Measurements from ENCODE around the gene CYTL1.

Gene CYTL1

DNA sequence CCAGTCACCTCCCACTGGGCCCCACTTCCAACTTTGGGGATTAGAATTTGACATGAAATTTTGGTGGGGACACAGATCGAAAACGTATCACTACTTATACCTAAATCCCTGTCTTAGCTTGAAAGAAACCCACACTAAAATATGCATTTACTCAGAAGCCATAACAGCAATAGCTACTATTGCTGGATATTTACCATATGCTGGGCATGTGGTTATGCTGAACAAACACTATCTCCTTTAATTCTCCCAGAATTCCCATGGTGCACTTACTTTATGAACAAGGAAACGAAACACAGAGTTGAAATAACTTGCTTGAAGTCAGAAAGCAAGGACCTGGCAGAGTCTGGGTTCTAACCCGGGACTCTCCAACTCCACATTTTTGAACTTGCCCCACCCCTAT, 39.3 kb downstream of the CYTL1 start:
- H3K4me3 ChIP-seq (ENCODE audit: low read depth, low read length): no peak overlapping the region
- TF ChIP-seq, protein P1, sequence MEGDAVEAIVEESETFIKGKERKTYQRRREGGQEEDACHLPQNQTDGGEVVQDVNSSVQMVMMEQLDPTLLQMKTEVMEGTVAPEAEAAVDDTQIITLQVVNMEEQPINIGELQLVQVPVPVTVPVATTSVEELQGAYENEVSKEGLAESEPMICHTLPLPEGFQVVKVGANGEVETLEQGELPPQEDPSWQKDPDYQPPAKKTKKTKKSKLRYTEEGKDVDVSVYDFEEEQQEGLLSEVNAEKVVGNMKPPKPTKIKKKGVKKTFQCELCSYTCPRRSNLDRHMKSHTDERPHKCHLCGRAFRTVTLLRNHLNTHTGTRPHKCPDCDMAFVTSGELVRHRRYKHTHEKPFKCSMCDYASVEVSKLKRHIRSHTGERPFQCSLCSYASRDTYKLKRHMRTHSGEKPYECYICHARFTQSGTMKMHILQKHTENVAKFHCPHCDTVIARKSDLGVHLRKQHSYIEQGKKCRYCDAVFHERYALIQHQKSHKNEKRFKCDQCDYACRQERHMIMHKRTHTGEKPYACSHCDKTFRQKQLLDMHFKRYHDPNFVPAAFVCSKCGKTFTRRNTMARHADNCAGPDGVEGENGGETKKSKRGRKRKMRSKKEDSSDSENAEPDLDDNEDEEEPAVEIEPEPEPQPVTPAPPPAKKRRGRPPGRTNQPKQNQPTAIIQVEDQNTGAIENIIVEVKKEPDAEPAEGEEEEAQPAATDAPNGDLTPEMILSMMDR (IDR thresholded peaks at IDR 0.05; ENCODE audit: insufficient read depth, low read length, missing control alignments): no peak
- ChIA-PET POLR2A (no interaction called here), CTCF (no interaction called here)
- DNase-seq (ENCODE audit: low read depth, low spot score): no peak

DNA sequence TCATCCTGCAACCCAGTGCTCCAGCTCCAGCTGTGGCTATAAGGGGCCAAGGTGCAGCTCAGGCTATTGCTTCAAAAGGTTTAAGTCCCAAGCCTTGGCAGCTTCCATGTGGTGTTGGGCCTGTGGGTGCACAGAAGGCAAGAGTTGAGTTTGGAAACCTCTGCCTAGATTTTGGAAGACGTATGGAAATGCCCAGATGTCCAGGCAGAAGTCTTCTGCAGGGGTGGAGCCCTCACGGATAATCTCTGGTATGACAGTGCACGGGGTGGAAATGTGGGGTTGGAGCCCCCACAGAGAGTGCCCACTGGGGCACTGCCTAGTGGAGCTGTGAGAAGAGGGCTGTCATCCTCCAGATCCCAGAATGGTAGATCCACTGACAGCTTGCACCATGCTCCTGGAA, 44.5 kb downstream of the CYTL1 start:
- no peak for DNase-seq (ENCODE audit: low read depth, low spot score)
- ChIA-PET CTCF (no interaction called here), POLR2A (no interaction called here)
- TF ChIP-seq, protein P1 (IDR thresholded peaks at IDR 0.05; ENCODE audit: insufficient read depth, low read length, missing control alignments): no peak
- no peak overlapping the region for H3K4me3 ChIP-seq (ENCODE audit: low read depth, low read length)

DNA sequence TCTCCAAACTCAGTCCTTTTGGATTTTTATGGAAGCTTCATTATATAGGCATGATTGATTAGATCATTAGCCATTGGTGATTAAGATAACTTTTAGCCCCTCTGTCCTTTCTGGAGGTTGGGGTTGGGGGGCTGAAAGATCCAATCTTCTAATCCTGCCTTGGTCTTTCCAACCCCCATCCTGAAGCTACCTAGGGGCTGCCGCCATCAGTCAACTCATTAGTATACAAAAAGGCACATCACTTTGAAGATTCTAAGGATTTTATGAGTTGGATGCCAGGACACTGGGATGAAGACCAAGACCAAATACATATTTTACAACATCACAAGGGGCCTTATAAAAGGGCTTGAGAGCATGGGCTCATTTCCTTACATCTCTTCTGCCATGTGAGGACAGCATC, 47.5 kb downstream of the CYTL1 start:
- ChIA-PET CTCF (no interaction called here), POLR2A (no interaction called here)
- H3K4me3 ChIP-seq (ENCODE audit: low read depth, low read length): no peak overlapping the region
- DNase-seq (ENCODE audit: low read depth, low spot score): no peak
- TF ChIP-seq, protein P1 (IDR thresholded peaks at IDR 0.05; ENCODE audit: insufficient read depth, low read length, missing control alignments): no peak

DNA sequence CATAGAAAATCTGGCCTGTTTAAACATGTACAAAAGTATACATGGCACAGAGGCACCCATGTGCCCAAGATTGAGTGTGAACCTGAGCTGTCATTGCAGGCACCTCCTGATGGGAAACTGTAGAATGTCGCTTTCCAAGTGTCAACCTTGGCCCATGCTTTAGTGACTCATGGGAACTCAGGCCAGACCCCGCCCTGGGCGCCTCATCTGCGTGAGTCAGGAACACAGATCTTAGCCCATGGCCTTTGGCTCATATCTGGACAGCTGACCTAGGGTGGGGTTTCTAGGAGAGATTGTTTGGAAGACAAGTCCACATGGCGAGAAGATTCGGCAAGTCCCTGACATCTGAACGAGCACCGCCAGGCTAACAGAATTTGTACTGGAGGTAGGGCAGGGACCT, 50.0 kb downstream of the CYTL1 start:
- ChIA-PET CTCF (interaction anchor here (1.0 kb wide), 1 partner anchor 23 kb away, joined by 3 read pairs; no protein-coding TSS in a partner anchor), POLR2A (no interaction called here)
- H3K4me3 ChIP-seq (ENCODE audit: low read depth, low read length): no peak overlapping the region
- no peak for DNase-seq (ENCODE audit: low read depth, low spot score)
- TF ChIP-seq, protein P1 (IDR thresholded peaks at IDR 0.05; ENCODE audit: insufficient read depth, low read length, missing control alignments): no peak

DNA sequence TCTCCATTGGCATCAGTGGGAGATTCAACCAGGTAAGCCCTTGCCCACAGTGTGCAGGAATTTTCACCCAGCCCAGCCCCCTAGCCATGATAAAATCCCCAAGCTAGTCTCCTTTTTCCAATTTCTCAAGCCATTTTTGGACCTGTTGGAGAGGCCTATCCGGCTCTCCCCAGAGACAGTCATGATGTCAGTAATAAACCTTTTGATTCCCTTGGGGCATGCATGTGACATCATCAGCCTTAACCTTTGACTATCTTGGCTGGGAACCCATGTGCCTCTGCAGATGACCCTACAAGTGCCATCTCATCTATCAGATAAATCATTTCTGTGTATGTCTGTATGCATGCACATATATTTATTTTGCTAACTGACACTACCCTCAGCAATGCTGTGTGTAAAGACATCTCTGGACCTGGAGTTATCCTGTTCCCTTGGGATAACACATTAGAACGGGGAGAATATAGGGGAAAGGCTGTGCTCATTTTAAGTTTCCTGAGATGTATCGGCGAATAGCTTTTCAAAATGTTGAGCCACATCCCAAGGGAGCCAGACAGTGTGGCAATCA, 51.0 kb downstream of the CYTL1 start:
- POLR2A ChIA-PET: no interaction called here
- H3K4me3 ChIP-seq (ENCODE audit: low read depth, low read length): no peak overlapping the region
- DNase-seq (ENCODE audit: low read depth, low spot score): no peak
- CTCF ChIA-PET: no interaction called here
- TF ChIP-seq, protein P1 (IDR thresholded peaks at IDR 0.05; ENCODE audit: insufficient read depth, low read length, missing control alignments): no peak
